UCSD-AML1 (cell line): Measurements from ENCODE around the gene ROBO1.
"Not testable (repeated sequence)": the region's sequence is repeated elsewhere in the genome, so short reads cannot be mapped to it uniquely, and the experiment has no call there.

Source experiments
- DNase-seq: peaks from one replicate; lab custom pipeline; 2025; ENCODE audit not compliant: unreplicated experiment; lab: John Stamatoyannopoulos, UW

The ROBO1 gene

GRCh38 chr3:79317551-79318518 is 450.0 kb downstream of the ROBO1 start:
- no peak for DNase-seq

GRCh38 chr3:79314962-79315361 is 452.8 kb downstream of the ROBO1 start:
- DNase-seq = no peak

GRCh38 chr3:79314544-79314943 is 453.3 kb downstream of the ROBO1 start:
- DNase-seq = no peak

GRCh38 chr3:79310016-79310415 is 457.8 kb downstream of the ROBO1 start:
- no peak for DNase-seq

GRCh38 chr3:79306934-79307570 is 460.7 kb downstream of the ROBO1 start:
- no peak for DNase-seq

GRCh38 chr3:79299949-79300635 is 467.7 kb downstream of the ROBO1 start:
- not testable (repeated sequence) for DNase-seq

GRCh38 chr3:79297245-79297960 is 470.4 kb downstream of the ROBO1 start:
- no peak for DNase-seq

GRCh38 chr3:79286882-79287281 is 480.9 kb downstream of the ROBO1 start:
- DNase-seq = no peak

GRCh38 chr3:79285871-79286270 is 481.9 kb downstream of the ROBO1 start:
- no peak for DNase-seq

- no peak for DNase-seq
Observed at GRCh38 chr3:79285380-79285779, 482.4 kb downstream of the ROBO1 start.

- no peak for DNase-seq
Observed at GRCh38 chr3:79284781-79285180, 483.0 kb downstream of the ROBO1 start.

GRCh38 chr3:79278681-79279080 is 489.1 kb downstream of the ROBO1 start:
- no peak for DNase-seq

- no peak for DNase-seq
Observed at GRCh38 chr3:79268422-79268821, 499.4 kb downstream of the ROBO1 start.

GRCh38 chr3:79264892-79265291 is 502.9 kb downstream of the ROBO1 start:
- DNase-seq = no peak

GRCh38 chr3:79263423-79263822 is 504.4 kb downstream of the ROBO1 start:
- DNase-seq = no peak

GRCh38 chr3:79258479-79258878 is 509.3 kb downstream of the ROBO1 start:
- DNase-seq = no peak

- DNase-seq = no peak
Observed at GRCh38 chr3:79257791-79258190, 510.0 kb downstream of the ROBO1 start.

- DNase-seq = no peak
Observed at GRCh38 chr3:79255702-79256101, 512.1 kb downstream of the ROBO1 start.

GRCh38 chr3:79255292-79255691 is 512.5 kb downstream of the ROBO1 start:
- no peak for DNase-seq

- no peak for DNase-seq
Observed at GRCh38 chr3:79253704-79254103, 514.1 kb downstream of the ROBO1 start.

- DNase-seq = no peak
Observed at GRCh38 chr3:79253271-79253670, 514.5 kb downstream of the ROBO1 start.
